H4 (cell line): Measurements from ENCODE around the gene RIPOR2. TPM values are rescaled to one million over a fixed set of nuclear protein-coding genes. Genes with fewer than 3 reads are reported as not detected.

Source experiments
- DNase-seq: peaks from one replicate; pipeline ENCODE4 v3.0.0-alpha.2; 2015; ENCODE audit warnings: low spot score
- total RNA-seq: library from RNA; depleted of rRNA; stranded (reverse); fragments of >200 nt; shearing (Covaris generic); gene quantifications from 2 replicates; pipeline ENCODE4 v1.2.3, GENCODE V29; 2014; rRNA removed

Gene RIPOR2, protein sequence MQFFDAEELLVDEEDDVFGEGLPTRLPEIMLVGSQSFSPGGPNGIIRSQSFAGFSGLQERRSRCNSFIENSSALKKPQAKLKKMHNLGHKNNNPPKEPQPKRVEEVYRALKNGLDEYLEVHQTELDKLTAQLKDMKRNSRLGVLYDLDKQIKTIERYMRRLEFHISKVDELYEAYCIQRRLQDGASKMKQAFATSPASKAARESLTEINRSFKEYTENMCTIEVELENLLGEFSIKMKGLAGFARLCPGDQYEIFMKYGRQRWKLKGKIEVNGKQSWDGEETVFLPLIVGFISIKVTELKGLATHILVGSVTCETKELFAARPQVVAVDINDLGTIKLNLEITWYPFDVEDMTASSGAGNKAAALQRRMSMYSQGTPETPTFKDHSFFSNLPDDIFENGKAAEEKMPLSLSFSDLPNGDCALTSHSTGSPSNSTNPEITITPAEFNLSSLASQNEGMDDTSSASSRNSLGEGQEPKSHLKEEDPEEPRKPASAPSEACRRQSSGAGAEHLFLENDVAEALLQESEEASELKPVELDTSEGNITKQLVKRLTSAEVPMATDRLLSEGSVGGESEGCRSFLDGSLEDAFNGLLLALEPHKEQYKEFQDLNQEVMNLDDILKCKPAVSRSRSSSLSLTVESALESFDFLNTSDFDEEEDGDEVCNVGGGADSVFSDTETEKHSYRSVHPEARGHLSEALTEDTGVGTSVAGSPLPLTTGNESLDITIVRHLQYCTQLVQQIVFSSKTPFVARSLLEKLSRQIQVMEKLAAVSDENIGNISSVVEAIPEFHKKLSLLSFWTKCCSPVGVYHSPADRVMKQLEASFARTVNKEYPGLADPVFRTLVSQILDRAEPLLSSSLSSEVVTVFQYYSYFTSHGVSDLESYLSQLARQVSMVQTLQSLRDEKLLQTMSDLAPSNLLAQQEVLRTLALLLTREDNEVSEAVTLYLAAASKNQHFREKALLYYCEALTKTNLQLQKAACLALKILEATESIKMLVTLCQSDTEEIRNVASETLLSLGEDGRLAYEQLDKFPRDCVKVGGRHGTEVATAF
- total RNA-seq = not detected in 2 replicates

- DNase-seq = no peak
Observed at GRCh38 chr6:24935366-24936152, at the start of gene RIPOR2. Gene RIPOR2 (minus strand): TSS chr6:24935960. CDS start chr6:24935898, 62 bp downstream.

DNA sequence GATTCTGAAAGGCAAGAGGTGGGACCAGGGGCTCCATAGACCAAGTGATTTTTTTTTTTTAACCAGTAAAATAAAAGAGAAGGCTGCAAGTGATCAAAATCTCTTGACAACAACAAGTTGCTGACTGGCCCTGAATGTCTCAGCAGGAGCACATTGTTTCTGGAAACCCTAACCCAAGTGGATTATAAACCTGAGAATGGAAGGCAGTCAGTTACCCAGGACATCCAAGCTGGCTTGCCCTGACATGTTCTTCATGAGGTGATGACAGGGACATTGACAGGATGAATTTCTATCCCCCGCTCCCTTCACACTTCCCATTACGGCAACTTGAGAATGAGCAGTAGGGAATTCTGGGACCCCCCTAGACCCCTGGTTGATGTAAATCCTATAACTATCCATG, 49.6 kb upstream of the RIPOR2 start:
- no peak for DNase-seq

DNA sequence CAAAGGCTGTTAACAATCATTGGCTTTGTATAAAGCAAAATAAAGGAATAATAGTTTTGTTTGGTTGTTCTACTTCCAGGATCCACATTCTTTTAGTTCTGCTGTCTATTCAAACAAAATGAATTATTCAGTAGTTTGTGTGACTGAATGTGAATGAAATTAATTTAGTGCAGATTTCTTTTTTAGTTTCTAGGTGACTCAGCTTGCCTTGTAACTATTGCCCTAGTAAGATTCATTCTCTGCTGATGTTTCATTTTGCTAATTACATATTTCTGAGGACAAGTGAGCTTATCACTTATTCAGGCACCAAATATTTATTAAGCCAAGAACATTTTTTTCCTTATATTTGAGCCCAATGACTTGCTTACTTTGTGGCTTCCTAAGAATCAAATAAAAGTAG, 46.5 kb upstream of the RIPOR2 start:
- DNase-seq = no peak

DNA sequence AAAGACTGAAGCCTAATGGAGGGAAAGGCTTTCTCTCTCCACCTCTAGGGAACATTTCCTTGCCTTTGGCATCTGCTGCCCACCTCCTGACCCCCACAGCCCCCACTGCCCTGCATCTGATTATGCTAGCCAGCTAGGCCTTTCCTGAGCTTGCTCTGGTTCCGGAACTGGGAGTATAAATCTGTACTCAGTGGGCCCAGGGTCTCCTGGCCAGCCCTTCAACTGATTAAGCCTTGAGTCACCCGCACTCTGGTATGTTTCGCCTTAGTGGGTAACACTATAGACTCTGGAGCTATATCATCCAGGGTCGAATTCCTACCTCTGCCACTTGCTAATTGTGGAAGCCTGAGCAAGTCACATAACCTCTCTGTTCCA, 45.6 kb upstream of the RIPOR2 start:
- DNase-seq = no peak

DNA sequence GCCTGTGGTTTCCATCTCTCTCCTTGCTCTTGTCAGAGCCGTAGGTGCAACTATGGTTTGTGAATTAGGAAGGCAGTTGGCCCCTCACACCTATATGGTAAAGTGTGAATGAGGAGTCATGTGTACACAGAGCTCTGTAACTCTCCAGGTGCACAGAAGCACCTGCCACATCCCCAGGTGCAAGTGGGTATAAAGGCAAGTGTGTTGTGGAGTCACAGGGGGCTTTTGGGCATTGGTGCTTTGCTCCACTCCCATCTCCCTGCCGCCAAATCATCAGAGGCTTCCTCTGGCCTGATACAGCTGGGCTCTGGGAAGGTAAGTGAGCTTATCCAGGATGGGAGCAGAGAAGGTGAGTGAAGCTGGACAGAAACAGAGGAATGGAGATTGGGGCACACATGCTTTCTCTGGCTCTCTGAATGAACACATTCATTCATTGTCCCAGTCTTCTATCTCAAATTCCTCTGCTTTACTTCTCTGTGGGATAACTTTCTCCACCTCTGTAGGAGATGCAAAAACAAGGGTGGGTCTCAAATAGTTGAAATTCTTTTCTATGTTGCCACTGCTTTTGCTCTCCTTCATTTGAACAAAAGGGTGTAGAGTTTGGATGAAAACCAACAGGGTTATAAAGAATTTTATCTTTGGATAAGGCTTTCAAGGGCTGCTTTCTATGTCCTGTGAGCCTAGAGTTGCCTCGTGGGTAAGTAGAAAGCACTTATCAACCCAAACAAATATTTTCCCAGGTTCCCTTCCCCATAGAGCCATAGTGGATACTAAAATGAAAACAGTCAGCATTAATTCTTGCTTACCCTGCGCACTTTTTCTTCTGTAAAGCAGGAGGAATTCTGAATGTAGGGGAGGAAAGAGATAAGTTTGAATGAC, 45.0 kb upstream of the RIPOR2 start:
- DNase-seq = no peak

- DNase-seq = no peak
Observed at GRCh38 chr6:24979176-24979575, 43.4 kb upstream of the RIPOR2 start.

DNA sequence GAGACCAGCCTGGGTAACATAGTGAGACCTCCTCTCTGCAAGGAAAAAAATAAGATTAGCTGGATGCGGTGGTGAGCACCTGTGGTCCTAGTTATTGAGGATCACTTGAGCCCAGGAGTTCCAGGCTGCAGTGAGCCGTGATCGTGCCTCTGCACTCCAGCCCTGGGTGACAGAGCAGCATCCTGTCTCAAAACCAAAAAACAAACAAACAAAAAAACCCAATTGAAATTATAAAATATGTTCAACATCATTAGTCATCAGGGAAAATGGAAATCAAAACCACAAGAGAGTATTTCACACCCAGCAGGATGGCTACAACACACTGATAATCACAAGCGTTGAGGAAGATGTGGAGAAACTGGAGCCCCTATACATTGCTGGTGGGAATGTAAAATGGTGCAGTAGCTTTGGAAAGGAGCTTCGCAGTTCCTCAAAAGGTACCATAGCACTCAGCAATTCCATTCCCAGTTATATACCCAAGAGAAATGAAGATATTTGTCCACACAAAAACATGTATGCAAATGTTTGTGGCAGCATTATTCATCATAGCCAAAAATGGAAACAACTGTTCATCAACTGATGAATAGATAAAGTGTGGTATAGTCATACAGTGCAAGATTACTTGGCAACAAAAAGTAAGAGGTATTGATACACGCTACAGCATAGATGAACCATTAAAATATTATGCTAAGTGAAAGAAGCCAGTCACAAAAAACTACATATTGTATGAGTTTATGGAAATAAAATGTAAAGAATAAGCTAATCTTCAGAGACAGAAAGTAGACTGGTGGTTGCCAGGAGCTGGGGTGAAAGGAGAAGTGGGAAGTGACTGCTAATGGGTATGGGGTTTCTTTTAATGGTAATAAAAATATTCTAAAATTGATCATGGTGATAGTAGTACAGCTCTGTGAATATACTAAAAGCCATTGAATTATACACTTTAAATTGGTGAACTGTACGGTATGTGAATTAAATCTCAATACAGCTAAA, 38.7 kb upstream of the RIPOR2 start:
- no peak for DNase-seq

- no peak for DNase-seq
Observed at GRCh38 chr6:24972311-24972958, 36.7 kb upstream of the RIPOR2 start.

DNA sequence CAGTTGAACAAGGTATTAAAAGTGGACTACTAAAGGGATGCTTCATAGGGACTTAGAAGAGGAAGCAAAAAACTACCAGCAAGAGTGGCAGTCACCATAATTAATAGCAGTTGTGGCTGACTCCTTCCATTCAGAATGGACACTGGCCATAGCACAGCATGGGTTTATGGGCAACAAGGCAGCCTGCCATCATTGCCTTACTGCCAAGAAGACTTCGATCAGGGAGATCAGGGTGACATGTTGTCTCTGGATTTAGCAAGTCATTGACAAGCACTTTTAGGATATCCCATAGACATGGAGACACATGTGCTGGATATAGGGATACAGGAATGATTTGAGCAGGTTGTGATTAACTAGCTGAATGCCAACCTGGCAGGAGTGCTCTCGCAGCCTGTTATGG, 35.3 kb upstream of the RIPOR2 start:
- no peak for DNase-seq

DNA sequence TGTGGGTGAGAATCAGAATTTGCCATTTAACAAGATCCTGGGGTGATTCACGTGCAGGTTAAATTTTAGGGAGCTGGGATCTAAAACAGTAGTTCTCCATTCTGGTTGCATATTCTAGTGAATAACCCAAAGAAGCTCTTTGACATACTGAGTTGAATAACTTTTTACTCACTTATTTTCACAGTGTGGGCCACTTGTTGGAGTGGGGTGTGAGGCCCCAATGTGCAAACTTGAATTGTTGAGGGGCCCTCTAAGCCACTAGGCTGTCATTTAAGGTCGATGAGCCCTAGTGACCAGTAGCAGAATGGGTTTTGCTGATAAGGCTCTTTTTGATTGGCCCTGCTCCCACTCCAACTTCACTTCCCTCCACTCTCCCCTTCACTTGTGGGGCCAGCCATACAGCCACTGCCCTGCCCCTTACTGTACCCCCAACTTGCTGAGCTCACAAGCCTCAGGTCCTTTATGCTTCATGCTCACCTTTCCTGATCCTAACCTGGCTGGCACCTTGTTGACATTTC, 33.6 kb upstream of the RIPOR2 start:
- DNase-seq = no peak

GRCh38 chr6:24968783-24969182, 33.0 kb upstream of the RIPOR2 start:
- no peak for DNase-seq

- DNase-seq = no peak
Observed at GRCh38 chr6:24967211-24967610, 31.5 kb upstream of the RIPOR2 start.

DNA sequence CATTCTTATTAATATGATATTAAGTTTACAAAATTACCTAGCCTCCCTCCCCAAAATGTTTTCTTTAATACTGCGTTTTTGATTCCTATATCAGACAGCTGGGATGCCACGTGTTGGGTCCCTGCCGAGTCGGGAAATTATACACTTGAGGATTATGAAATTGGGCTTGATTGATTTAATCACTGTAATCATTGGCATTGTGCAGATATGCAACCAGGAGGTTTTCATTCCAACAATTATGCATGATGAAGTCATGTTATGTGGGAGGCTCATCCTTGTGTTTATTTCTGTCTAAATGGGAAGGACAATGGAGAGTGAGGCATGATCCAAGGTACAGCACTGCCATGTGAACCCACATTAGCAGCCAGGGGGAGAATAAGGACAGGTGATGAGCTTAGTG, 30.6 kb upstream of the RIPOR2 start:
- no peak for DNase-seq

- no peak for DNase-seq
Observed at GRCh38 chr6:24963887-24964570, 28.3 kb upstream of the RIPOR2 start.

DNA sequence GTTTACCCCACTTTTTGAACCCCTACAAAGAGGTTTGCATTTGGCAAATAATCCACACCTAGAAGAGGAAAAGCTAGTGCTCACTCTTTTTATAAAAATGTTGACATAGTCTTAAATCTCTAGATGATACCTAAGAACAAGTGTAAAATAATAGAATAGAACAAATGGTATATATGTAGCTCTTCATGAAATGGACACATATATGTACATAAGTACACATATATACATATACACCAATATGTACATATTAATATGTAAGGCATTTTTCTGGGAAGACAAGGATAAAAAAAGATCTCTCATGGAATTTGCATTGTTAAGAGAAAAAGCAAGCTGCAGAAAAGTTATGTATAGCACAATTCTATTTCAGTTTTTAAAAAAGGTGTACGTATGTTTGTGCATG, 27.6 kb upstream of the RIPOR2 start:
- no peak for DNase-seq

GRCh38 chr6:24961852-24962251, 26.1 kb upstream of the RIPOR2 start:
- no peak for DNase-seq

GRCh38 chr6:24960991-24961475, 25.3 kb upstream of the RIPOR2 start:
- DNase-seq = no peak

- DNase-seq = no peak
Observed at GRCh38 chr6:24959319-24959718, 23.6 kb upstream of the RIPOR2 start.
